ENCODE data around the gene ECE2. TPM values are rescaled to one million over a fixed set of nuclear protein-coding genes. Genes with fewer than 3 reads are reported as not detected.

The ECE2 gene
- total and polyA plus RNA-seq, 4 donors, result not detected

DNA sequence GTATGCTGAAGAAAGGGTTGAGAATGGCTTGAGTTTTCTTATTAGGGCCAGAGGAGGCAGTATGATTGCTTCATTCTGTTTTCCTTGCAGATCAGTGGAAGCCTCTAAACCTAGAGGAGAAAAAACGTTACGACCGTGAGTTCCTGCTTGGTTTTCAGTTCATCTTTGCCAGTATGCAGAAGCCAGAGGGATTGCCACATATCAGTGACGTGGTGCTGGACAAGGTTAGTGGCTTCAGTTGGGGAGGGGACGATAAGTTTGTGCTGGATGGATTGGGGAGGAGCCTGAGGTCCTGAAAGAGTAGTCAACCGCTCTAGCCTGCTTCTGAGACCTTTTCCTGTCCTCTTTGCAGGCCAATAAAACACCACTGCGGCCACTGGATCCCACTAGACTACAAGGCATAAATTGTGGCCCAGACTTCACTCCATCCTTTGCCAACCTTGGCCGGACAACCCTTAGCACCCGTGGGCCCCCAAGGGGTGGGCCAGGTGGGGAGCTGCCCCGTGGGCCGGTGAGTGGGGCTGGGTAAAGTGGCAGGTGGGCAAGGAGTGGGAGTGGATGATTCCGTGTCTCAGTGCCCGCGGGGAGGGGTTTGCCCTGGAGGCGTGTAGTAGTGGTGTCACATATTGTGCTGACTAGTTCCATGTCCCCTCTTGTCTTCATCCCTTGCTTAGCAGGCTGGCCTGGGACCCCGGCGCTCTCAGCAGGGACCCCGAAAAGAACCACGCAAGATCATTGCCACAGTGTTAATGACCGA, 47.1 kb downstream of the ECE2 start (continued):
- TF ChIP-seq RAD21 (IDR thresholded peaks at IDR 0.05) (peak; percentile 5 to 13), EGR1 (IDR thresholded peaks at IDR 0.05; ENCODE audit: low read depth in 2 of 2) (no peak)

GRCh38 chr3:184323696-184324095, 47.9 kb downstream of the ECE2 start:
- H3K4me3 ChIP-seq (ENCODE audit: low read depth in 1 of 3, low read length in 3 of 3), result no peak overlapping the region
- 60% methylated on average over 8 of the region's 8 CpGs for WGBS
- H3K27ac ChIP-seq (ENCODE audit: low read depth in 1 of 2, low read length in 2 of 2), result peak overlapping the region in 1 of 2 donors; percentile 29
- no peak for DNase-seq (ENCODE audit: low spot score)
- no peaks in the 10 kb centered on the region for H3K9me3 ChIP-seq (ENCODE audit: control insufficient read depth in 4 of 4, low read length in 3 of 4)
- H3K9ac ChIP-seq (ENCODE audit: low read depth in 1 of 2, low read length in 2 of 2), result no peak overlapping the region
- H3K36me3 ChIP-seq (ENCODE audit: control insufficient read depth in 4 of 4, insufficient read depth in 3 of 4, low read depth in 1 of 4, low read length in 3 of 4), result peaks cover 57 to 84% (median 80%) of the 10 kb centered on the region in 4 donors
- no peaks in the 10 kb centered on the region for H3K27me3 ChIP-seq (ENCODE audit: control insufficient read depth in 4 of 4, insufficient read depth in 4 of 4, low read length in 3 of 4)
- TF ChIP-seq RXRA (IDR thresholded peaks at IDR 0.05), result peak; percentile 54 to 72
- TF ChIP-seq GABPA (IDR thresholded peaks at IDR 0.05 in 1 of 2, conservative IDR thresholded peaks at IDR 0.05 in 1 of 2), result no peak
- peaks cover 15 to 44% (median 39%) of the 10 kb centered on the region in 4 donors for H3K4me1 ChIP-seq (ENCODE audit: control insufficient read depth in 4 of 4, insufficient read depth in 4 of 4, low read length in 3 of 4)

GRCh38 chr3:184325269-184325668, 49.4 kb downstream of the ECE2 start:
- Histone ChIP-seq H3K27ac (ENCODE audit: low read depth in 1 of 2, low read length in 2 of 2) (no peak overlapping the region), H3K36me3 (ENCODE audit: control insufficient read depth in 4 of 4, insufficient read depth in 3 of 4, low read depth in 1 of 4, low read length in 3 of 4) (peaks cover 57 to 98% (median 90%) of the 10 kb centered on the region in 4 donors), H3K4me1 (ENCODE audit: control insufficient read depth in 4 of 4, insufficient read depth in 4 of 4, low read length in 3 of 4) (peaks cover 11 to 30% (median 26%) of the 10 kb centered on the region in 4 donors), H3K9me3 (ENCODE audit: control insufficient read depth in 4 of 4, low read length in 3 of 4) (no peaks in the 10 kb centered on the region), H3K27me3 (ENCODE audit: control insufficient read depth in 4 of 4, insufficient read depth in 4 of 4, low read length in 3 of 4) (no peaks in the 10 kb centered on the region), H3K9ac (ENCODE audit: low read depth in 1 of 2, low read length in 2 of 2) (no peak overlapping the region), H3K4me3 (ENCODE audit: low read depth in 1 of 3, low read length in 3 of 3) (no peak overlapping the region)
- TF ChIP-seq FOXA1 (IDR thresholded peaks at IDR 0.05) (no peak), YY1 (IDR thresholded peaks at IDR 0.05) (no peak), GABPA (IDR thresholded peaks at IDR 0.05 in 1 of 2, conservative IDR thresholded peaks at IDR 0.05 in 1 of 2) (no peak), JUND (IDR thresholded peaks at IDR 0.05) (no peak), HNF4A (conservative IDR thresholded peaks at IDR 0.05) (no peak), SP1 (IDR thresholded peaks at IDR 0.05) (no peak)
- 92% methylated on average over 13 of the region's 13 CpGs for WGBS
- DNase-seq (ENCODE audit: low spot score), result no peak

- Histone ChIP-seq H3K36me3 (ENCODE audit: control insufficient read depth in 4 of 4, insufficient read depth in 3 of 4, low read depth in 1 of 4, low read length in 3 of 4) (peaks cover 53 to 96% (median 88%) of the 10 kb centered on the region in 4 donors), H3K4me1 (ENCODE audit: control insufficient read depth in 4 of 4, insufficient read depth in 4 of 4, low read length in 3 of 4) (peaks cover 8 to 24% (median 20%) of the 10 kb centered on the region in 4 donors), H3K27me3 (ENCODE audit: control insufficient read depth in 4 of 4, insufficient read depth in 4 of 4, low read length in 3 of 4) (no peaks in the 10 kb centered on the region), H3K9me3 (ENCODE audit: control insufficient read depth in 4 of 4, low read length in 3 of 4) (no peaks in the 10 kb centered on the region), H3K9ac (ENCODE audit: low read depth in 1 of 2, low read length in 2 of 2) (no peak overlapping the region), H3K4me3 (ENCODE audit: low read depth in 1 of 3, low read length in 3 of 3) (no peak overlapping the region), H3K27ac (ENCODE audit: low read depth in 1 of 2, low read length in 2 of 2) (no peak overlapping the region)
- WGBS, result 83% methylated on average over 6 of the region's 6 CpGs
- DNase-seq (ENCODE audit: low spot score), result no peak
- TF ChIP-seq ZBTB33 (IDR thresholded peaks at IDR 0.05), result no peak
- TF ChIP-seq HNF4G (IDR thresholded peaks at IDR 0.05), result no peak
These were observed 50.0 kb downstream of the ECE2 start for GRCh38 chr3:184325715-184326369.
